Neural cell (in vitro differentiated cells): Measurements from ENCODE around the gene ZNF263. TPM values are rescaled to one million over a fixed set of nuclear protein-coding genes. Genes with fewer than 3 reads are reported as not detected.

ENCODE experiments used
- H2AFZ ChIP-seq: fragments of 200-600, 300-800 bp; sonication (generic), shearing (Covaris generic); 2 replicates; pipeline ENCODE4 v1.6.0; 2014; ENCODE audit warnings: low read depth, mild to moderate bottlenecking, antibody characterized with exemption, low read length, moderate library complexity
- H3F3A ChIP-seq: fragments of 200-600 bp; shearing (Covaris generic); 2 replicates; pipeline ENCODE4 v1.6.1; 2016; ENCODE audit warnings: mild to moderate bottlenecking, moderate library complexity, mixed read lengths, antibody characterized with exemption, low read length; ENCODE audit not compliant: insufficient read depth, poor library complexity, severe bottlenecking
- H3K27ac ChIP-seq: fragments of 200-600, 300-800 bp; sonication (generic), shearing (Covaris generic); 2 replicates; pipeline ENCODE4 v1.5.1; 2014; ENCODE audit warnings: mild to moderate bottlenecking, low read length, moderate library complexity
- H3K27me3 ChIP-seq: fragments of 300-800, 200-600 bp; sonication (generic), shearing (Covaris generic); 2 replicates; pipeline ENCODE4 v1.6.0; 2014; ENCODE audit warnings: mild to moderate bottlenecking, low read depth, low read length, moderate library complexity; ENCODE audit not compliant: insufficient read depth
- H3K36me3 ChIP-seq: fragments of 300-800, 200-600 bp; sonication (generic), shearing (Covaris generic); 2 replicates; pipeline ENCODE4 v1.5.1; 2014; ENCODE audit warnings: mild to moderate bottlenecking, antibody characterized with exemption, low read length, moderate library complexity; ENCODE audit not compliant: insufficient read depth
- H3K4me2 ChIP-seq: fragments of 300-800, 200-600 bp; sonication (generic), shearing (Covaris generic); 2 replicates; pipeline ENCODE4 v1.6.0; 2014; ENCODE audit warnings: mild to moderate bottlenecking, low read length
- H3K4me3 ChIP-seq: fragments of 300-800, 200-600 bp; sonication (generic), shearing (Covaris generic); 2 replicates; pipeline ENCODE4 v1.5.1; 2014; ENCODE audit warnings: mild to moderate bottlenecking, low read length, moderate library complexity
- H3K79me2 ChIP-seq: fragments of 200-600 bp; shearing (Covaris generic); replicated peaks from 2 replicates; pipeline ENCODE4 v1.6.0; 2014; ENCODE audit warnings: mild to moderate bottlenecking, low read length, moderate library complexity; ENCODE audit not compliant: insufficient read depth
- H3K9ac ChIP-seq: fragments of 300-800, 200-600 bp; sonication (generic), shearing (Covaris generic); 2 replicates; pipeline ENCODE4 v1.6.1; 2016; ENCODE audit warnings: mild to moderate bottlenecking, low read length, mixed read lengths
- H3K9me2 ChIP-seq: fragments of 200-600 bp; shearing (Covaris generic); 2 replicates; pipeline ENCODE4 v1.6.1; 2016; ENCODE audit warnings: mild to moderate bottlenecking, low read length, mixed read lengths; ENCODE audit not compliant: insufficient read depth
- H3K9me3 ChIP-seq: fragments of 200-600, 300-800 bp; sonication (generic), shearing (Covaris generic); 2 replicates; pipeline ENCODE4 v1.6.1; 2016; ENCODE audit warnings: mild to moderate bottlenecking, mixed run types, low read length, moderate library complexity, mixed read lengths
- H4K20me1 ChIP-seq: fragments of 200-600 bp; shearing (Covaris generic); 2 replicates; pipeline ENCODE4 v1.6.1; 2016; ENCODE audit warnings: mild to moderate bottlenecking, mixed run types; ENCODE audit not compliant: insufficient read depth
- EP300 ChIP-seq: fragments of 450-650 bp; conservative IDR thresholded peaks from 2 replicates; pipeline ENCODE4 v1.6.1; 2014; ENCODE audit warnings: antibody characterized with exemption, mild to moderate bottlenecking, moderate library complexity; ENCODE audit not compliant: poor library complexity, severe bottlenecking
- EZH2 ChIP-seq: fragments of 200-600, 300-800 bp; shearing (Covaris generic), sonication (generic); IDR thresholded peaks from 2 replicates; pipeline ENCODE4 v1.6.1; 2014; ENCODE audit warnings: antibody characterized with exemption, low read length, borderline replicate concordance, mild to moderate bottlenecking; ENCODE audit not compliant: insufficient read depth, poor library complexity, severe bottlenecking
- MXI1 ChIP-seq: fragments of 450-650 bp; conservative IDR thresholded peaks from 2 replicates; pipeline ENCODE4 v1.6.1; 2014; ENCODE audit warnings: antibody characterized with exemption, mild to moderate bottlenecking; ENCODE audit not compliant: poor library complexity, severe bottlenecking
- POLR2AphosphoS5 ChIP-seq: IDR thresholded peaks from 2 replicates; pipeline ENCODE4 v1.6.1; 2012
- RAD21 ChIP-seq: fragments of 450-650 bp; conservative IDR thresholded peaks from 2 replicates; pipeline ENCODE4 v1.6.1; 2014; ENCODE audit warnings: antibody characterized with exemption, mild to moderate bottlenecking, moderate library complexity
- SMC3 ChIP-seq: fragments of 450-650 bp; conservative IDR thresholded peaks from 2 replicates; pipeline ENCODE4 v1.6.1; 2014; ENCODE audit warnings: antibody characterized with exemption, mild to moderate bottlenecking, moderate library complexity; ENCODE audit not compliant: poor library complexity
- TAF1 ChIP-seq: IDR thresholded peaks from 2 replicates; pipeline ENCODE4 v1.6.1; 2012; ENCODE audit warnings: low read depth
- polyA plus RNA-seq: library from polyadenylated mRNA; depleted of rRNA; stranded (reverse); fragments of >200 nt; gene quantifications from 2 replicates; pipeline ENCODE4 v1.2.3, GENCODE V29; 2014
- TF ChIP-seq, protein P1 (sequence below): IDR thresholded peaks from 2 replicates; pipeline ENCODE4 v1.6.1; 2012; ENCODE audit warnings: borderline replicate concordance
- TF ChIP-seq, protein P2 (sequence below): fragments of 450-650 bp; IDR thresholded peaks from 2 replicates; pipeline ENCODE4 v1.5.1; 2014; ENCODE audit warnings: antibody characterized with exemption, mild to moderate bottlenecking, moderate library complexity; ENCODE audit not compliant: poor library complexity, severe bottlenecking

ZNF263 gene
- polyA plus RNA-seq, 1 donor from 2014 or later, result 65.4 TPM

- no peaks in the 10 kb centered on the region for H3K36me3 ChIP-seq
- H3K27me3 ChIP-seq, result no peaks in the 10 kb centered on the region
- H3K27ac ChIP-seq, result no peak overlapping the region
- no peaks in the 10 kb centered on the region for H3K9me2 ChIP-seq
- TF ChIP-seq, protein P1, sequence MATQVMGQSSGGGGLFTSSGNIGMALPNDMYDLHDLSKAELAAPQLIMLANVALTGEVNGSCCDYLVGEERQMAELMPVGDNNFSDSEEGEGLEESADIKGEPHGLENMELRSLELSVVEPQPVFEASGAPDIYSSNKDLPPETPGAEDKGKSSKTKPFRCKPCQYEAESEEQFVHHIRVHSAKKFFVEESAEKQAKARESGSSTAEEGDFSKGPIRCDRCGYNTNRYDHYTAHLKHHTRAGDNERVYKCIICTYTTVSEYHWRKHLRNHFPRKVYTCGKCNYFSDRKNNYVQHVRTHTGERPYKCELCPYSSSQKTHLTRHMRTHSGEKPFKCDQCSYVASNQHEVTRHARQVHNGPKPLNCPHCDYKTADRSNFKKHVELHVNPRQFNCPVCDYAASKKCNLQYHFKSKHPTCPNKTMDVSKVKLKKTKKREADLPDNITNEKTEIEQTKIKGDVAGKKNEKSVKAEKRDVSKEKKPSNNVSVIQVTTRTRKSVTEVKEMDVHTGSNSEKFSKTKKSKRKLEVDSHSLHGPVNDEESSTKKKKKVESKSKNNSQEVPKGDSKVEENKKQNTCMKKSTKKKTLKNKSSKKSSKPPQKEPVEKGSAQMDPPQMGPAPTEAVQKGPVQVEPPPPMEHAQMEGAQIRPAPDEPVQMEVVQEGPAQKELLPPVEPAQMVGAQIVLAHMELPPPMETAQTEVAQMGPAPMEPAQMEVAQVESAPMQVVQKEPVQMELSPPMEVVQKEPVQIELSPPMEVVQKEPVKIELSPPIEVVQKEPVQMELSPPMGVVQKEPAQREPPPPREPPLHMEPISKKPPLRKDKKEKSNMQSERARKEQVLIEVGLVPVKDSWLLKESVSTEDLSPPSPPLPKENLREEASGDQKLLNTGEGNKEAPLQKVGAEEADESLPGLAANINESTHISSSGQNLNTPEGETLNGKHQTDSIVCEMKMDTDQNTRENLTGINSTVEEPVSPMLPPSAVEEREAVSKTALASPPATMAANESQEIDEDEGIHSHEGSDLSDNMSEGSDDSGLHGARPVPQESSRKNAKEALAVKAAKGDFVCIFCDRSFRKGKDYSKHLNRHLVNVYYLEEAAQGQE, result no peak
- TF ChIP-seq SMC3 (no peak), EZH2 (no peak), TAF1 (no peak), EP300 (no peak), MXI1 (no peak), RAD21 (no peak), POLR2AphosphoS5 (no peak)
- TF ChIP-seq, protein P2, sequence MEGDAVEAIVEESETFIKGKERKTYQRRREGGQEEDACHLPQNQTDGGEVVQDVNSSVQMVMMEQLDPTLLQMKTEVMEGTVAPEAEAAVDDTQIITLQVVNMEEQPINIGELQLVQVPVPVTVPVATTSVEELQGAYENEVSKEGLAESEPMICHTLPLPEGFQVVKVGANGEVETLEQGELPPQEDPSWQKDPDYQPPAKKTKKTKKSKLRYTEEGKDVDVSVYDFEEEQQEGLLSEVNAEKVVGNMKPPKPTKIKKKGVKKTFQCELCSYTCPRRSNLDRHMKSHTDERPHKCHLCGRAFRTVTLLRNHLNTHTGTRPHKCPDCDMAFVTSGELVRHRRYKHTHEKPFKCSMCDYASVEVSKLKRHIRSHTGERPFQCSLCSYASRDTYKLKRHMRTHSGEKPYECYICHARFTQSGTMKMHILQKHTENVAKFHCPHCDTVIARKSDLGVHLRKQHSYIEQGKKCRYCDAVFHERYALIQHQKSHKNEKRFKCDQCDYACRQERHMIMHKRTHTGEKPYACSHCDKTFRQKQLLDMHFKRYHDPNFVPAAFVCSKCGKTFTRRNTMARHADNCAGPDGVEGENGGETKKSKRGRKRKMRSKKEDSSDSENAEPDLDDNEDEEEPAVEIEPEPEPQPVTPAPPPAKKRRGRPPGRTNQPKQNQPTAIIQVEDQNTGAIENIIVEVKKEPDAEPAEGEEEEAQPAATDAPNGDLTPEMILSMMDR, result no peak
- no peak overlapping the region for H3K9ac ChIP-seq
- H3K4me3 ChIP-seq, result no peak overlapping the region
- H4K20me1 ChIP-seq, result no peaks in the 10 kb centered on the region
- H3K9me3 ChIP-seq, result no peaks in the 10 kb centered on the region
- H2AFZ ChIP-seq, result no peak overlapping the region
- no peak overlapping the region for H3K4me2 ChIP-seq
- no peaks in the 10 kb centered on the region for H3K79me2 ChIP-seq
- no peaks in the 10 kb centered on the region for H3F3A ChIP-seq
Observed at GRCh38 chr16:3246876-3247275, 36.4 kb upstream of the ZNF263 start.

DNA sequence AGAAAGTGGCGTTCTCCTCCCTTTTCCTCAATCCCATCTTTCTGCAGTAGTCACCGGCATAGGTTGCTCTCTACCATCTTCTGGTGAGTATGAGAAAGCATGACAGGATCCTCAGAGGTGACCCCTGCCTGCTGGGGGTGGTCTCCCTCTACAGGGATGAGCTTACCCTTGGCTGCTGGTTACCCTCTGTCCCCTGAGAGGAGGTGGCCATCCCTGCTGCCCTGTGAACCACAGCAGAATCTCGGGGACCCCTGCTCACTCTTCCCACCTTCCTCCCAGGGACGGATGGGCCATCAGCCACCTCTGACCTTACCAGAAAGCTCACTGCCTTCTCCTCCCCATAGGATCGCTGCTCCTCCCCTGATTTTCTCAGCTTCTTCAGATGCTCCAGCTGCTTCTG lies 34.7 kb upstream of the ZNF263 start:
- H3K27me3 ChIP-seq, result no peaks in the 10 kb centered on the region

More for the DNA sequence above, 34.7 kb upstream of the ZNF263 start:
- Histone ChIP-seq H3K79me2 (no peaks in the 10 kb centered on the region), H3K9me3 (no peaks in the 10 kb centered on the region), H3K36me3 (no peaks in the 10 kb centered on the region), H3K9ac (no peak overlapping the region), H3K4me2 (no peak overlapping the region), H4K20me1 (no peaks in the 10 kb centered on the region), H2AFZ (no peak overlapping the region), H3K4me3 (no peak overlapping the region), H3F3A (no peaks in the 10 kb centered on the region), H3K27ac (no peak overlapping the region), H3K9me2 (no peaks in the 10 kb centered on the region)
- TF ChIP-seq, protein P1, result no peak
- TF ChIP-seq SMC3 (no peak), EP300 (no peak), POLR2AphosphoS5 (no peak), EZH2 (no peak)
- TF ChIP-seq, protein P2, result no peak
